HepG2 (cell line): ENCODE results near the gene C16orf89. TPM values are rescaled to one million over a fixed set of nuclear protein-coding genes. Genes with fewer than 3 reads are reported as not detected.

Experiments
- AFF4 ChIP-seq: sonication (generic); formaldehyde crosslinking; IDR thresholded peaks from 2 replicates; pipeline ENCODE4 v1.4.0; 2020; ENCODE audit warnings: missing genetic modification reagents
- AHR ChIP-seq: IDR thresholded peaks from 2 replicates; pipeline ENCODE4 v1.6.1; 2018; ENCODE audit warnings: missing genetic modification reagents, missing compliant biosample characterization
- CENPBD1 ChIP-seq: sonication (generic); formaldehyde crosslinking; IDR thresholded peaks from 2 replicates; pipeline ENCODE4 v1.8.0; 2022; ENCODE audit warnings: missing genetic modification reagents, low read depth, mild to moderate bottlenecking, borderline replicate concordance
- GABPB1 ChIP-seq: IDR thresholded peaks from 2 replicates; pipeline ENCODE4 v1.6.1; 2016; ENCODE audit warnings: mild to moderate bottlenecking, missing genetic modification reagents, moderate library complexity, missing compliant biosample characterization
- ISX ChIP-seq: sonication (generic); formaldehyde crosslinking; conservative IDR thresholded peaks from 2 replicates; pipeline ENCODE4 v1.5.0; 2020; ENCODE audit warnings: missing genetic modification reagents
- KLF11 ChIP-seq: IDR thresholded peaks from 2 replicates; pipeline ENCODE4 v1.6.1; 2016; ENCODE audit warnings: missing compliant biosample characterization
- KLF16 ChIP-seq, 2 experiments: sonication (generic) in 1 of 2; formaldehyde crosslinking in 1 of 2; IDR thresholded peaks; 2 replicates each; pipeline versions ENCODE4 v1.6.1 to v1.8.0; 2016 to 2023; ENCODE audit warnings: missing genetic modification reagents in 2 of 2, missing compliant biosample characterization in 1 of 2
- KMT2A ChIP-seq: sonication (generic); formaldehyde crosslinking; IDR thresholded peaks from 2 replicates; pipeline ENCODE4 v1.4.0; 2020; ENCODE audit warnings: missing genetic modification reagents
- MAFK ChIP-seq, 2 experiments: IDR thresholded peaks in 1 of 2; conservative IDR thresholded peaks in 1 of 2; 2 replicates each; pipeline ENCODE4 v1.6.1; 2011; ENCODE audit warnings: improper control_type of control experiment in 2 of 2, low read length in 2 of 2
- MED13 ChIP-seq: sonication (generic); formaldehyde crosslinking; IDR thresholded peaks from 2 replicates; pipeline ENCODE4 v1.5.0; 2020; ENCODE audit warnings: missing genetic modification reagents
- MLX ChIP-seq: IDR thresholded peaks from 2 replicates; pipeline ENCODE4 v1.6.1; 2016
- NFE2L2 ChIP-seq: fragments of 150-350 bp; IDR thresholded peaks from 2 replicates; pipeline ENCODE4 v1.6.1; 2014; ENCODE audit warnings: low read length
- RCOR2 ChIP-seq: IDR thresholded peaks from 2 replicates; pipeline ENCODE4 v1.6.1; 2016; ENCODE audit warnings: missing biosample characterization, missing genetic modification reagents
- RFX1 ChIP-seq: fragments of 450-650 bp; IDR thresholded peaks from 2 replicates; pipeline ENCODE4 v1.6.1; 2017
- SMARCE1 ChIP-seq: fragments of 450-650 bp; IDR thresholded peaks from 2 replicates; pipeline ENCODE4 v1.6.1; 2017; ENCODE audit warnings: borderline replicate concordance
- TAF15 ChIP-seq: fragments of 200-400 bp; formaldehyde crosslinking; IDR thresholded peaks from one replicate; pipeline ENCODE4 v1.6.1; 2018; ENCODE audit warnings: mild to moderate bottlenecking, low read depth, low read length; ENCODE audit not compliant: poor library complexity, severe bottlenecking
- ZNF160 ChIP-seq: sonication (generic); formaldehyde crosslinking; IDR thresholded peaks from 2 replicates; pipeline ENCODE4 v1.8.0; 2022; ENCODE audit warnings: mild to moderate bottlenecking, inconsistent platforms, missing genetic modification reagents
- ZNF430 ChIP-seq: sonication (generic); formaldehyde crosslinking; IDR thresholded peaks from 2 replicates; pipeline ENCODE4 v1.9.0; 2021; ENCODE audit warnings: mild to moderate bottlenecking, missing genetic modification reagents
- ZNF446 ChIP-seq: sonication (generic); formaldehyde crosslinking; IDR thresholded peaks from 2 replicates; pipeline ENCODE4 v1.5.0; 2020; ENCODE audit warnings: mild to moderate bottlenecking, missing genetic modification reagents
- ZNF501 ChIP-seq: sonication (generic); formaldehyde crosslinking; IDR thresholded peaks from 2 replicates; pipeline ENCODE4 v1.5.1; 2020; ENCODE audit warnings: mild to moderate bottlenecking, moderate library complexity, missing genetic modification reagents
- ZNF576 ChIP-seq: sonication (generic); formaldehyde crosslinking; IDR thresholded peaks from 2 replicates; pipeline ENCODE4 v1.4.0; 2020; ENCODE audit warnings: mild to moderate bottlenecking, missing genetic modification reagents
- ZNF724P ChIP-seq: sonication (generic); formaldehyde crosslinking; IDR thresholded peaks from 2 replicates; pipeline ENCODE4 v1.8.0; 2022; ENCODE audit warnings: missing genetic modification reagents, borderline replicate concordance
- polyA plus RNA-seq, 8 experiments: library from polyadenylated mRNA; depleted of rRNA in 3 of 8; stranded (reverse) in 7 of 8; unstranded in 1 of 8; fragments of >200 nt; fragmentation: Illumina TruSeq in 4 of 8; extraction: Trizol in 4 of 8; gene quantifications; 2 replicates each; pipeline versions ENCODE4 v1.2.1 to v1.2.3, GENCODE V29; 2011 to 2016; ENCODE audit warnings: low read depth in 4 of 8, missing spikeins in 1 of 8, mixed read lengths in 1 of 8; ENCODE audit not compliant: insufficient read depth in 1 of 8
- total RNA-seq, 5 experiments: library from RNA; depleted of rRNA; stranded (reverse); fragments of >200 nt; fragmentation: Illumina TruSeq; extraction: Trizol; gene quantifications; 2 replicates each; pipeline ENCODE4 v1.2.3, GENCODE V29; 2016; ENCODE audit warnings: low read depth in 1 of 5
- TF ChIP-seq, protein P1 (sequence below): sonication (generic); formaldehyde crosslinking; IDR thresholded peaks from 2 replicates; pipeline ENCODE4 v1.4.0; 2020; ENCODE audit warnings: missing genetic modification reagents
- TF ChIP-seq, protein P2 (sequence below): sonication (generic); formaldehyde crosslinking; IDR thresholded peaks from 2 replicates; pipeline ENCODE4 v1.4.0; 2020; ENCODE audit warnings: mild to moderate bottlenecking, missing genetic modification reagents

Gene C16orf89
- total and polyA plus RNA-seq, 2 of the 13 experiments (the other 11 are each of a cell fraction or from before 2014, with no cell fraction given): 1.9 to 3.4 TPM

GRCh38 chr16:5033256-5034166 is 32.2 kb downstream of the C16orf89 start, which contains the start of gene NAGPA (continued):
- TF ChIP-seq MLX: peak; percentile 55; the same call in 1 of the 2 replicates
- TF ChIP-seq ZNF446: 0 out of 2 replicates have a peak, but pooled peaks have one; percentile 81
- no peak; the same call in 1 of the 2 replicates for TF ChIP-seq RCOR2 (CRISPR knock-in tag)
- peak; percentile 98 for TF ChIP-seq ZNF430 (CRISPR knock-in tag)
- TF ChIP-seq MED13: peak; percentile 80
- peak; percentile 86 to 97 for TF ChIP-seq KLF16 (CRISPR knock-in tag; IDR thresholded peaks at IDR 0.05)
- TF ChIP-seq KMT2A (CRISPR knock-in tag): peak; percentile 98
- TF ChIP-seq TAF15: no peak
- TF ChIP-seq NFE2L2: peak; percentile 7; the same call in 1 of the 2 replicates
- TF ChIP-seq, protein P1, sequence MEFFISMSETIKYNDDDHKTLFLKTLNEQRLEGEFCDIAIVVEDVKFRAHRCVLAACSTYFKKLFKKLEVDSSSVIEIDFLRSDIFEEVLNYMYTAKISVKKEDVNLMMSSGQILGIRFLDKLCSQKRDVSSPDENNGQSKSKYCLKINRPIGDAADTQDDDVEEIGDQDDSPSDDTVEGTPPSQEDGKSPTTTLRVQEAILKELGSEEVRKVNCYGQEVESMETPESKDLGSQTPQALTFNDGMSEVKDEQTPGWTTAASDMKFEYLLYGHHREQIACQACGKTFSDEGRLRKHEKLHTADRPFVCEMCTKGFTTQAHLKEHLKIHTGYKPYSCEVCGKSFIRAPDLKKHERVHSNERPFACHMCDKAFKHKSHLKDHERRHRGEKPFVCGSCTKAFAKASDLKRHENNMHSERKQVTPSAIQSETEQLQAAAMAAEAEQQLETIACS: peak; percentile 97
- TF ChIP-seq KLF11: peak; percentile 93; the same call in 1 of the 2 replicates
- no peak for TF ChIP-seq ZNF576 (CRISPR knock-in tag)
- TF ChIP-seq AHR (CRISPR knock-in tag): peak; percentile 93
- peak; percentile 90 for TF ChIP-seq ZNF160
- TF ChIP-seq ZNF724P (CRISPR knock-in tag): no peak
- TF ChIP-seq ZNF501: peak; percentile 67
- no peak for TF ChIP-seq SMARCE1
- TF ChIP-seq GABPB1 (CRISPR knock-in tag): peak; percentile 92
- TF ChIP-seq, protein P2, sequence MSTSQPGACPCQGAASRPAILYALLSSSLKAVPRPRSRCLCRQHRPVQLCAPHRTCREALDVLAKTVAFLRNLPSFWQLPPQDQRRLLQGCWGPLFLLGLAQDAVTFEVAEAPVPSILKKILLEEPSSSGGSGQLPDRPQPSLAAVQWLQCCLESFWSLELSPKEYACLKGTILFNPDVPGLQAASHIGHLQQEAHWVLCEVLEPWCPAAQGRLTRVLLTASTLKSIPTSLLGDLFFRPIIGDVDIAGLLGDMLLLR (CRISPR knock-in tag): peak; percentile 74
- TF ChIP-seq CENPBD1 (CRISPR knock-in tag): no peak
- peak; percentile 83 for TF ChIP-seq ISX (CRISPR knock-in tag)
- TF ChIP-seq MAFK (conservative IDR thresholded peaks at IDR 0.05 in 1 of 2, IDR thresholded peaks at IDR 0.05 in 1 of 2; ENCODE audit: low read length in 2 of 2): peak in 1 of 2 experiments; percentile 80; a peak in 2 of 4 replicates
- no peak for TF ChIP-seq RFX1
- peak; percentile 86 for TF ChIP-seq AFF4 (CRISPR knock-in tag)
